Activated CD8-positive, alpha-beta memory T cell treated with anti-CD3 and anti-CD28 coated beads for 1 hour (primary cell): ENCODE measurements around the gene TMEM132D.

Experiments used
- DNase-seq, 2 donors: peaks; one replicate each; pipeline ENCODE4 v3.0.0-alpha.2; 2020; ENCODE audit warnings: low read depth in 1 of 2; ENCODE audit errors: extremely low read depth in 1 of 2

TMEM132D gene

GRCh38 chr12:129827102-129827865 lies 76.5 kb downstream of the TMEM132D start:
- no peak for DNase-seq

- no peak for DNase-seq
Measured at GRCh38 chr12:129826273-129826672, 77.6 kb downstream of the TMEM132D start.

GRCh38 chr12:129825316-129825715 lies 78.5 kb downstream of the TMEM132D start:
- DNase-seq = no peak

GRCh38 chr12:129821964-129822363 lies 81.9 kb downstream of the TMEM132D start:
- no peak for DNase-seq

- no peak for DNase-seq
Measured at GRCh38 chr12:129819391-129819790, 84.4 kb downstream of the TMEM132D start.

GRCh38 chr12:129815846-129816245 lies 88.0 kb downstream of the TMEM132D start:
- DNase-seq = no peak

GRCh38 chr12:129811963-129812362 lies 91.9 kb downstream of the TMEM132D start:
- DNase-seq = no peak

- no peak for DNase-seq
Measured at GRCh38 chr12:129807136-129807535, 96.7 kb downstream of the TMEM132D start.

- DNase-seq = no peak
Measured at GRCh38 chr12:129791396-129791795, 112.4 kb downstream of the TMEM132D start.

- no peak for DNase-seq
Measured at GRCh38 chr12:129790930-129791329, 112.9 kb downstream of the TMEM132D start.

- DNase-seq = no peak
Measured at GRCh38 chr12:129790331-129790730, 113.5 kb downstream of the TMEM132D start.

GRCh38 chr12:129789921-129790320 lies 113.9 kb downstream of the TMEM132D start:
- DNase-seq = no peak

GRCh38 chr12:129788506-129789084 lies 115.2 kb downstream of the TMEM132D start:
- DNase-seq = no peak

GRCh38 chr12:129779989-129780388 lies 123.8 kb downstream of the TMEM132D start:
- no peak for DNase-seq

- no peak for DNase-seq
Measured at GRCh38 chr12:129779033-129779432, 124.8 kb downstream of the TMEM132D start.

GRCh38 chr12:129776977-129777667 lies 126.7 kb downstream of the TMEM132D start:
- DNase-seq = no peak

GRCh38 chr12:129772501-129773493 lies 131.0 kb downstream of the TMEM132D start:
- DNase-seq = no peak

- DNase-seq = no peak
Measured at GRCh38 chr12:129771238-129771637, 132.6 kb downstream of the TMEM132D start.

GRCh38 chr12:129765719-129766118 lies 138.1 kb downstream of the TMEM132D start:
- DNase-seq = no peak

- DNase-seq = no peak
Measured at GRCh38 chr12:129762436-129762835, 141.4 kb downstream of the TMEM132D start.

GRCh38 chr12:129753586-129753985 lies 150.2 kb downstream of the TMEM132D start:
- DNase-seq = no peak
